C4-2B (cell line): ENCODE results near the gene JAZF1.

ENCODE experiments used
- CTCF ChIP-seq: fragments of 450-650 bp; conservative IDR thresholded peaks from 2 replicates; pipeline ENCODE4 v1.5.1; 2017; ENCODE audit warnings: mild to moderate bottlenecking
- ZFX ChIP-seq: fragments of 450-650 bp; IDR thresholded peaks from 2 replicates; pipeline ENCODE4 v1.6.1; 2017

DNA sequence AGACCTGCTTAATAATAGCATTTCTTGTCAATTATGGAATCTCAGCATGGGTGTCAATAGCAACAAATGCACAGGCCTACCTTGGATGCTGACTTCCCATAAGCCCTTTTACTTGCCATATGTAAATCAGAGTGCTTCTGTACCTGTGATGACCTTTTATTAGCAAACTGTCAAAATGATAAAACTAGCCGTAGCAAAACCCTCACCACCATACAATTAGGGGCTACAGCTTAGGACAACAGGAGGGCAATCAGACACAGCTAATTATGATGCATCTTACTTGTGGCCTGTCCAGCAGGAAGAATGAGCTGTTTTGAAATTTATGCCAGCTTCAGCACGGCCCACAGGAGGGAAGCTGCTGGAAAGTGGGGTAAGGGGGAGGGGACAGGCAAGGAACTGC, 239.1 kb downstream of the JAZF1 start:
- no peak for TF ChIP-seq CTCF
- no peak for TF ChIP-seq ZFX
